ENCODE measurements around the gene SLC36A4.
"Not testable (repeated sequence)": the region's sequence is repeated elsewhere in the genome, so short reads cannot be mapped to it uniquely, and the experiment has no call there.

SLC36A4 gene

DNA sequence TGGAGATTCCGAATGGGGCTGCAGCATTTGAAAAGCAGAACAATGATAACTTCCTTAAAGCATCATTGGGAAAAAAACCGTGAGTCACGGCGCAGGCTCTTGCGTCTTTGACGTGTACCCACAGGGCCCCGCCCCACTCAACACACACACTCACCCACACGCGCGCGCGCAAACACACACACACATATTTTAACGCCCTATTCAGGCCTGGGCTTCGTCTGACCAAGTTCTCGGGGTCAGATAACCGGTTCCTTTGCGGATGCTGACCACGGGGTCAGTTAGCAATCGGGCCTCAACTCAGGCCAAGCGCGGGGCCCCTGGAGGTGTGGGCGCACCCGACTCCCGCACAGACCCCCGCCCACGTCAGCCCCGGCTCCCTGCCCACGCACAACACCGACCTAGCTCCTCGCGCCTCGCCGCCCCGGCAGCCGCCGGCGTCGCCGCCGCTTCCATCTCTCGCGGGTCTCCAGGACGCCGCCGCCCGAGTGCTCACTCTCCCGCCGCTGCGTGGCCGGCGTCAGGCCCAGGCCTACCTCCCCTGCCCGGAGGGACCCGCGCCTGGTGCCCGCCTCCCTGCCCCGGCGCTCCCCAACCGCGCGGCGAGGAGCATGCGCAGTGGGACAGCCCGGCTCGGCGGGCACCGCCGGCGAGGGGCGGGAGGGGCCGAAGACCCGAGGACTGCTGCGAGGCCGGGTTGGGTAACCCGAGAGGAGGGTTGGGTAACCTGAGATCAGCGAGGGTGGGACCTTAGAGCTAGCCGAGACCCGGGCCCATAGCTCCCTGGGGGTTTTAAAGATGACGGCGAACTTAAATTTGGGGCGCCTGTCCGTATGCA, at the start of gene SLC36A4:
TSS of gene SLC36A4 (minus strand) at position 612 of the 835 bp plus-strand sequence. CDS start at position 453, 159 bp downstream.
- DNase-seq (ENCODE audit: low read depth): peak; percentile 69

GRCh38 chr11:93246790-93247189, 49.0 kb upstream of the SLC36A4 start:
- not testable (repeated sequence) for DNase-seq (ENCODE audit: low read depth)

DNA sequence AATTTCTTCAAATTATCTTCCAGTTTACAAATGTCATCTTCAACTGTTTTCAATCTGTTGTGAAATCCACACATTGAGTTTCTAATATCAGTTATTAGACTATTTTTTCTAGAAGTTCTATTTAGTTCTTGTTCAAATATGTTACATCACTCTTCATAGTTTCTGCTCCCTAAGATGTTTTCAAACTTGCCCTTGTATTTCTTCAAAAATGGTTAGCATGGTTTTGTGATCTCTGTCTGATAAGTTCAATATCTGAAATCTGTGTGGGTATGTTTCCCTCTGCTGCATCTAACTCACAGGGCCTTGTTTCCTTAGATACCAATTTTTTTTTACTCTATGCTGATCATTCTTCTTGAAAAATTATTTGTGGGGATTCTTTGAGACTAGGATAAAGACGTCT, 46.2 kb upstream of the SLC36A4 start:
- DNase-seq (ENCODE audit: low read depth): no peak

- DNase-seq (ENCODE audit: low read depth): no peak
These were observed 42.2 kb upstream of the SLC36A4 start for GRCh38 chr11:93239966-93240365.

GRCh38 chr11:93238956-93239355, 41.2 kb upstream of the SLC36A4 start:
- no peak for DNase-seq (ENCODE audit: low read depth)

- no peak for DNase-seq (ENCODE audit: low read depth)
These were observed 39.2 kb upstream of the SLC36A4 start for GRCh38 chr11:93236741-93237675.

DNA sequence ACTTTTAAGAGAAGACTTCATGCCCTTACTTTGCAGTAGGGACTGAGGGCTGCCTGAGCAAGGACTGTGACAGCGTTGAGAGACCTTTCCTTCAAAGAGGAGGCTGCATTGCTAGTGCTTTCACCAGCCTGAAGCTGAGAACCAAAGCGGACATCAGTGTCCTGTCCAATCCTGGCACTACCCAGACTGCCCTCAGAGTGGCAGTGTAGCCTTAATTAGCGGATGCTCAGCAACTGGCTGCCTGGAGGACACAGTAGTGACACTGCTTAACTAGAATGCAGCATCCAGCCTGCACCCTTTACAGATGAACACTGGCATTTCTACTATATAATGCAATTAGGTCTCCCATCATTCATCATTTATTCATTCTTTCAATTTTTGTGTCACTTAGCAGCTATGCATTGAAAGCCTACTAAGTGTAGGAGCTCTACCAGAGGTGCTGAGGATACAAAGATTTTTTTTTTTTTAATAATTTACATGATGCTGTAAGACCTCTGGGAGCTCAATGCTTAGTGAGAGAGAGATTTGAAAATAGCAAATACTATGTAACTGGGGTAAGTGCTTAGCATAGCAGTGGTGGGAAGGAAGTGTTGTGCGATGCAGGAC, 36.9 kb upstream of the SLC36A4 start:
- DNase-seq (ENCODE audit: low read depth): peak; percentile 26

DNA sequence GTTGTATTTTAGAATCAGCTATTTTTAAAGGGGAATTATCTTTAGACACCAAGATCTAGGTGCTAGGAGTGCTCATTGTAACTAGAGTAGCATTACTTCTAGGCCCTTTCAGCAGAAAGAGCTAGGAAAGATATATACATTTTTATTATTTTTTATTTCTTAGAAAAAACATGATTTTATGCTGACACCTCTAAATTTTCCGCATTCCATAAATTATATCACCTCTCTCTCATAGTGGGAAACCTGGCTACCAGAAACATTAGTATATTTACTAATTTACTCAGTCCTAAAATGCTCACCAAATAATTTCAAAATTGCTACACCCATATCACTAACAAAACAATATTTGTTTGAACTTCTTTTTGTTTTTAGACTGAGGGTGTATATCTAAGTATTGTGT, 32.1 kb upstream of the SLC36A4 start:
- DNase-seq (ENCODE audit: low read depth): no peak

- DNase-seq (ENCODE audit: low read depth): no peak
These were observed 27.9 kb upstream of the SLC36A4 start for GRCh38 chr11:93225662-93226061.

DNA sequence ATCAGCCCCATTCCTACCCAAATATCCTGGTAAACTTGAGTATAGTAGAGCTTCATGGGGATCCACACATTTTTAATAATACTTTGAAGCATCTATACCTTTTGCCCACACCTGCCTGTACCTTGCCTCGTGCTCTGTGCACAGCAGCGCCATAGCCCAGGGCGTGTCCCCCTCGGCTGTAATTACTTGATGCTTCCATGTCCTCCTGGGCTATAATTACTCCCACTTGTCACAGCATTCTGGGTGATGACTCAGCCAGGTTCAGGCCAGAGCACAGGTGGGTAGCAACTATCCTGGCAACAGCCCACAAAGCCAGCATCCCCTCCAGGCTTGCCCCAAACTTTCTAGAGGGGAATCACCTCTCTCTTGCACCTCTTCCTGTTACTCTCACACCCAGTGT, 23.7 kb upstream of the SLC36A4 start:
- no peak for DNase-seq (ENCODE audit: low read depth)

GRCh38 chr11:93220078-93220477, 22.3 kb upstream of the SLC36A4 start:
- DNase-seq (ENCODE audit: low read depth): no peak

GRCh38 chr11:93219440-93219839, 21.6 kb upstream of the SLC36A4 start:
- no peak for DNase-seq (ENCODE audit: low read depth)

DNA sequence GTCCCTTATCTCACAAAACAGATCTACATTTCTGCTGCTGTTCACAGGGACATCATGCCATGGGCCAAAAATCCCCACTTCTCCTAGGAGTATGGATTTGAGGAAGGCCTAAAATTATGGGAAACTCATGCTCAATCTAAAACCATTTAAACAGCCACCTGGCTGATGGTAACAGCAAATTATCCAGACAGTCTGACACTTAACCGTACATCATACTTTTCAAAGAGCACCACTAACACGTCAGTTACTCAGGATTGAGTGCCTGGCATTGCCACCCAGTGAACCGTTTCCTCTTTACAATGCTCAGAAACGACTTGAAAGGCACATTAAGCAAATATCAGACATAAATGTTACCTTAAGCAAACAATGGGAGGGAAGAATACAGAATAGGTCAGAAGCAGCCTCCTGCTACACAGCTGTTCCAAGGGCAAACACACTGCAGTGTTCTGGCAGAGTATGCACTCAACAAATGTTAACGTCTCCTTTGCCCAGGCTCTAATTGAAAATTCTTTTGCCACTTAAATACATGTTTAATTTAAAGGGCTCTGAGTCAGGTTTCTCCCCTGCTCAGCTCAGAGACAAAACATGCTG, 18.8 kb upstream of the SLC36A4 start:
- DNase-seq (ENCODE audit: low read depth): no peak

- no peak for DNase-seq (ENCODE audit: low read depth)
These were observed 15.8 kb upstream of the SLC36A4 start for GRCh38 chr11:93213622-93214021.

- DNase-seq (ENCODE audit: low read depth): no peak
These were observed 14.3 kb upstream of the SLC36A4 start for GRCh38 chr11:93212094-93212493.

GRCh38 chr11:93209466-93209865, 11.7 kb upstream of the SLC36A4 start:
- DNase-seq (ENCODE audit: low read depth): no peak

DNA sequence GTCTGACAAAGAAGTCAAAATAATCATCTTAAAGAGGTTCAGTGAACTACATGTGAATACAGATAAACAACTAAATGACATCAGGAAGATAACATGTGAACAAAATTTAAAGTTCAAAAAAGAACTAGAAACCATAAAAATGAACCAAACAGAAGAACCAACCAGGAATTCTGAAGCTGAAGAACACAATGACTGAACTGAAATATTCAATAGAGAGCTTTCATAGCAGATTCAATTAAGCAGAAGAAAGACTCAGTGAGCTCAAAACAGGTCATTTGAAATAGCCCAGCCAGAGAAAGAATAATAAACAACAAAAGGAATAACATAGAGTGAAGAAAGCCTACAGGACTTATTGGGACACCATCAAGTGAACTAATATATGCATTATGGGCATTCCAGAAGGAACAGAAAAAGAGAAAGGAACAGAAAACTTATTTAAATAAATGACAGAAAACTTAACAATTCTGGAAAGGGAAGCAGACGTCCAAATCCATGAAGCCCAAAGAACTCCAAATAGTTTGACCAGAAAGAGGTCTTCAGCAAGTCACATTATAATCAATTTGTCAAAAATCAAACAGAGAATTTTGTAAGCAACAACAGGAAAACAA, 11.0 kb upstream of the SLC36A4 start:
- no peak for DNase-seq (ENCODE audit: low read depth)

DNA sequence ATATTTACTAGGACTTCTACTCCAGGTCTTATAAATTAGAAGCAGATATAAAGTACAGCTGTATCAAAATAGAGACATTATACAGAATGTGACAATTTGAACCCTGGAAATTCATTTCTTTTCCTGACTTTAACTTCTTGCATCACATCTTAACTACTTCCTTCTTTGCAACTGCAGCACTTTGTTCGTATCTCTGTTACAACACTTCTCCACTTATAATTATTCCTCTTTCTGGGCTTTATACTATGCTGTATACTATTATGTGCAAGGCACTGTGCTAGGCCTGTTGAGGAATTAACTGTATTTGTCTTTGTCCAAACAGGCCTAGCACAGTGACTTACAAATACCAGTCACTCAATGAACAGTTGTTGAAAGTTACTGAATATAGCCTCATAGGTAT, 1.8 kb upstream of the SLC36A4 start:
- DNase-seq (ENCODE audit: low read depth): no peak

- no peak for DNase-seq (ENCODE audit: low read depth)
These were observed 539 bp upstream of the SLC36A4 start for GRCh38 chr11:93198215-93198845.

DNA sequence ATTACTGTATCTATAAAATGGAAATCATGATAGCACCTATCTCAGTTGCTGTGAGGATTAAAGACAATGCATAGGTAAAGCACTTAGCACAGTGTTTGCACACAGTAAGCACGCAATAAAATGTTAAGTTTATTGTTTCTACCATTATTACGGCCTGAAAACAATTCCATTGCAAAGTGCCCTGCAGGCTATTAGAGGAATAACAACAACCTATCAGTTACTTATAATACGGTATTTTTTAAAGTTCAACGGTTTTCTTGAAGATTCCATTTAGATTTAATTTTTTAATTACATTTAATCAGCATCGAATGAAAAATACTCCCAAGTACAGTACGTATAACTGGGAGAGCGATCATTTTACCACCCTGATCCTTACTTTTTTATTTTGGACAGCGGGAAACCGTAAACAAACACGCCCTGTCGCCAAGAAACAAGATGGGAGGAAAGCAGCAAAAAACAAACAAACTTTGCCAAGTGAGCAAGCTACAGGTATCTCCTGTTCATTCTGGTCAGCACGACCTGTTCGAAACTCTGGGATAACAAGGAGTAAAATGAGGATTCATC, 893 bp downstream of the SLC36A4 start:
- DNase-seq (ENCODE audit: low read depth): no peak

All from stimulated activated CD8-positive, alpha-beta memory T cell treated with anti-CD3 and anti-CD28 coated beads, Interleukin-15, amount 100 ng/mL, for 1 hour (primary cell).